ENCODE measurements around the gene CCL5.
A peak's percentile ranks its signal among the peaks of the same experiment; 100 is the strongest.

The CCL5 gene

GRCh38 chr17:35867574-35867973, 12.6 kb downstream of the CCL5 start:
- DNase-seq, result no peak

- no peak for DNase-seq
Observed at GRCh38 chr17:35866341-35866950, 13.7 kb downstream of the CCL5 start.

GRCh38 chr17:35865412-35866340, 14.5 kb downstream of the CCL5 start:
- DNase-seq, result no peak

- no peak for DNase-seq
Observed at GRCh38 chr17:35864853-35865252, 15.3 kb downstream of the CCL5 start.

- DNase-seq, result no peak
Observed at GRCh38 chr17:35856603-35857002, 23.6 kb downstream of the CCL5 start.

GRCh38 chr17:35855965-35856364, 24.2 kb downstream of the CCL5 start:
- no peak for DNase-seq

- peak; percentile 28 for DNase-seq
Observed at GRCh38 chr17:35849469-35850348, 30.5 kb downstream of the CCL5 start.

GRCh38 chr17:35847633-35848373, 32.4 kb downstream of the CCL5 start:
- no peak for DNase-seq

- no peak for DNase-seq
Observed at GRCh38 chr17:35847006-35847405, 33.2 kb downstream of the CCL5 start.

GRCh38 chr17:35846055-35846809, 33.9 kb downstream of the CCL5 start:
- no peak for DNase-seq

- DNase-seq, result no peak
Observed at GRCh38 chr17:35844547-35844946, 35.6 kb downstream of the CCL5 start.

GRCh38 chr17:35843698-35844097, 36.5 kb downstream of the CCL5 start:
- DNase-seq, result no peak

- no peak for DNase-seq
Observed at GRCh38 chr17:35842239-35842638, 37.9 kb downstream of the CCL5 start.

GRCh38 chr17:35841505-35841904, 38.7 kb downstream of the CCL5 start:
- no peak for DNase-seq

GRCh38 chr17:35841101-35841500, 39.1 kb downstream of the CCL5 start:
- no peak for DNase-seq

GRCh38 chr17:35825206-35825605, 55.0 kb downstream of the CCL5 start:
- no peak for DNase-seq
